ENCODE data around the gene ECI2.

- TF ChIP-seq MXI1 (IDR thresholded peaks at IDR 0.05; ENCODE audit: low read depth, low read length) (no peak), DPF2 (IDR thresholded peaks at IDR 0.05) (no peak), NFIC (IDR thresholded peaks at IDR 0.05; ENCODE audit: low read depth, low read length) (no peak), EZH2 (IDR thresholded peaks at IDR 0.05; ENCODE audit: borderline replicate concordance, control insufficient read depth, low read depth, low read length) (no peak), RAD21 (IDR thresholded peaks at IDR 0.05; ENCODE audit: insufficient read depth, low read depth, low read length) (no peak), ZNF24 (IDR thresholded peaks at IDR 0.05) (no peak)
- TF ChIP-seq, protein P1, sequence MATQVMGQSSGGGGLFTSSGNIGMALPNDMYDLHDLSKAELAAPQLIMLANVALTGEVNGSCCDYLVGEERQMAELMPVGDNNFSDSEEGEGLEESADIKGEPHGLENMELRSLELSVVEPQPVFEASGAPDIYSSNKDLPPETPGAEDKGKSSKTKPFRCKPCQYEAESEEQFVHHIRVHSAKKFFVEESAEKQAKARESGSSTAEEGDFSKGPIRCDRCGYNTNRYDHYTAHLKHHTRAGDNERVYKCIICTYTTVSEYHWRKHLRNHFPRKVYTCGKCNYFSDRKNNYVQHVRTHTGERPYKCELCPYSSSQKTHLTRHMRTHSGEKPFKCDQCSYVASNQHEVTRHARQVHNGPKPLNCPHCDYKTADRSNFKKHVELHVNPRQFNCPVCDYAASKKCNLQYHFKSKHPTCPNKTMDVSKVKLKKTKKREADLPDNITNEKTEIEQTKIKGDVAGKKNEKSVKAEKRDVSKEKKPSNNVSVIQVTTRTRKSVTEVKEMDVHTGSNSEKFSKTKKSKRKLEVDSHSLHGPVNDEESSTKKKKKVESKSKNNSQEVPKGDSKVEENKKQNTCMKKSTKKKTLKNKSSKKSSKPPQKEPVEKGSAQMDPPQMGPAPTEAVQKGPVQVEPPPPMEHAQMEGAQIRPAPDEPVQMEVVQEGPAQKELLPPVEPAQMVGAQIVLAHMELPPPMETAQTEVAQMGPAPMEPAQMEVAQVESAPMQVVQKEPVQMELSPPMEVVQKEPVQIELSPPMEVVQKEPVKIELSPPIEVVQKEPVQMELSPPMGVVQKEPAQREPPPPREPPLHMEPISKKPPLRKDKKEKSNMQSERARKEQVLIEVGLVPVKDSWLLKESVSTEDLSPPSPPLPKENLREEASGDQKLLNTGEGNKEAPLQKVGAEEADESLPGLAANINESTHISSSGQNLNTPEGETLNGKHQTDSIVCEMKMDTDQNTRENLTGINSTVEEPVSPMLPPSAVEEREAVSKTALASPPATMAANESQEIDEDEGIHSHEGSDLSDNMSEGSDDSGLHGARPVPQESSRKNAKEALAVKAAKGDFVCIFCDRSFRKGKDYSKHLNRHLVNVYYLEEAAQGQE (IDR thresholded peaks at IDR 0.05; ENCODE audit: low read depth, low read length), result no peak
These were observed 29.1 kb upstream of the ECI2 start for GRCh38 chr6:4164456-4164855.
